Gastroesophageal sphincter (tissue), 4 donors: ENCODE data around the gene PLEKHO1. TPM values are rescaled to one million over a fixed set of nuclear protein-coding genes. Genes with fewer than 3 reads are reported as not detected.
A peak's percentile ranks its signal among the peaks of the same experiment; 100 is the strongest.

Experiments used
- ATAC-seq: fragments of 150-250 bp; one replicate; pipeline ENCODE4 v1.9.1; 2016; ENCODE audit warnings: mild to moderate bottlenecking, moderate library complexity
- H3K27ac ChIP-seq, 4 donors: fragments of 200-600 bp; sonication (generic) in 3 of 4; 1 replicate in 3 of 4; 2 replicates in 1 of 4; pipeline ENCODE4 v1.5.1; 2016 to 2019
- H3K27me3 ChIP-seq: fragments of 200-600 bp; sonication (generic); one replicate; pipeline ENCODE4 v1.5.1; 2019
- H3K36me3 ChIP-seq, 2 donors: fragments of 200-600 bp; sonication (generic); one replicate each; pipeline ENCODE4 v1.5.1; 2019; ENCODE audit warnings: control low read depth in 1 of 2
- H3K4me1 ChIP-seq, 3 donors: fragments of 200-600 bp; sonication (generic); 1 replicate in 2 of 3; 2 replicates in 1 of 3; pipeline ENCODE4 v1.5.1; 2016 to 2019; ENCODE audit warnings: control low read depth in 2 of 3
- H3K4me3 ChIP-seq, 2 donors: fragments of 200-600 bp; sonication (generic); one replicate each; pipeline ENCODE4 v1.5.1; 2019; ENCODE audit warnings: mild to moderate bottlenecking in 1 of 2, moderate library complexity in 1 of 2
- H3K9me3 ChIP-seq, 3 donors: fragments of 200-600 bp; sonication (generic); one replicate each; pipeline ENCODE4 v1.5.1; 2017 to 2019; ENCODE audit warnings: control low read depth in 2 of 3
- EP300 ChIP-seq: sonication (generic); formaldehyde crosslinking; IDR thresholded peaks from one replicate; pipeline ENCODE4 v1.6.1; 2017; ENCODE audit warnings: antibody characterized with exemption, mild to moderate bottlenecking
- POLR2A ChIP-seq, 2 donors: fragments of 450-650 bp; IDR thresholded peaks; one replicate each; pipeline ENCODE4 v1.6.1; 2017; ENCODE audit warnings: antibody characterized with exemption in 2 of 2, mild to moderate bottlenecking in 2 of 2, moderate library complexity in 1 of 2
- POLR2AphosphoS5 ChIP-seq: sonication (generic); formaldehyde crosslinking; IDR thresholded peaks from one replicate; pipeline ENCODE4 v1.6.1; 2017; ENCODE audit warnings: antibody characterized with exemption
- WGBS, 2 donors: methylation state at CpG; one replicate each; pipeline ENCODE4 v1.1.5; 2018; ENCODE audit warnings: low coverage in 1 of 2; 5-methylcytosine and 5-hydroxymethylcytosine counted together
- total RNA-seq, 4 donors: library from RNA; depleted of rRNA; stranded (reverse); fragments of >200 nt; gene quantifications; one replicate each; pipeline ENCODE4 v1.1.0, GENCODE V29; 2016
- TF ChIP-seq, protein P1 (sequence below), 4 experiments: fragments of 200-600 bp in 2 of 4; fragments of 450-650 bp in 2 of 4; sonication (generic) in 1 of 4; IDR thresholded peaks; one replicate each; pipeline ENCODE4 v1.5.1; 2017 to 2019; ENCODE audit warnings: antibody characterized with exemption in 4 of 4, mild to moderate bottlenecking in 2 of 4, moderate library complexity in 2 of 4

Gene PLEKHO1
- total RNA-seq, 4 donors from 2014 or later: 217 to 358 (median 228) TPM

DNA sequence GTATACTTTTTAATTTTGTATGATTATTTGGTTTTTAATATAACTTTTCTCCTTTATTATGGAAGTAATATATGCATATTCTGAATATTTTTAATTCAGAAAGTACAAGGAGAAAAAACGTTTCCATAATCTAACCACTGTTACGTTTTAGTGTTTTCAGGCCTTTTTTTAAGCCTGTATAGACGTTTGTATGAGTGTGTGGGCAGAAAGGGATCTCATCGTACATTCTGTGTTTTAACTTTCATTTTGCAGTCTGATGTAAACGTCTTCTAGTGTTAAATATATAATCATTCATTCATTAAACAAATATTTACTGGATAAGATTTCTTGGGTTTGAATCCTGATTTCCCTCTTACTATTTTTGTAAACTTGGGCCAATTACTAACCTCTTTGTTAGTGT, 38.0 kb upstream of the PLEKHO1 start:
- ATAC-seq: no peak
- H3K27ac ChIP-seq: peak overlapping the region; percentile 34 to 66 (median 48)
- WGBS, 2 donors: 20 to 22% methylated on average over 5 of the region's 5 CpGs
- H3K4me3 ChIP-seq: peak overlapping the region; percentile 5 to 13
- peaks cover 0 to 23% (median 0%) of the 10 kb centered on the region in 3 donors for H3K4me1 ChIP-seq
- no peaks in the 10 kb centered on the region for H3K27me3 ChIP-seq
- H3K36me3 ChIP-seq: peaks cover 0 to 23% of the 10 kb centered on the region in 2 donors
- peaks cover 0 to 5% (median 0%) of the 10 kb centered on the region in 3 donors for H3K9me3 ChIP-seq
- TF ChIP-seq, protein P1, sequence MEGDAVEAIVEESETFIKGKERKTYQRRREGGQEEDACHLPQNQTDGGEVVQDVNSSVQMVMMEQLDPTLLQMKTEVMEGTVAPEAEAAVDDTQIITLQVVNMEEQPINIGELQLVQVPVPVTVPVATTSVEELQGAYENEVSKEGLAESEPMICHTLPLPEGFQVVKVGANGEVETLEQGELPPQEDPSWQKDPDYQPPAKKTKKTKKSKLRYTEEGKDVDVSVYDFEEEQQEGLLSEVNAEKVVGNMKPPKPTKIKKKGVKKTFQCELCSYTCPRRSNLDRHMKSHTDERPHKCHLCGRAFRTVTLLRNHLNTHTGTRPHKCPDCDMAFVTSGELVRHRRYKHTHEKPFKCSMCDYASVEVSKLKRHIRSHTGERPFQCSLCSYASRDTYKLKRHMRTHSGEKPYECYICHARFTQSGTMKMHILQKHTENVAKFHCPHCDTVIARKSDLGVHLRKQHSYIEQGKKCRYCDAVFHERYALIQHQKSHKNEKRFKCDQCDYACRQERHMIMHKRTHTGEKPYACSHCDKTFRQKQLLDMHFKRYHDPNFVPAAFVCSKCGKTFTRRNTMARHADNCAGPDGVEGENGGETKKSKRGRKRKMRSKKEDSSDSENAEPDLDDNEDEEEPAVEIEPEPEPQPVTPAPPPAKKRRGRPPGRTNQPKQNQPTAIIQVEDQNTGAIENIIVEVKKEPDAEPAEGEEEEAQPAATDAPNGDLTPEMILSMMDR (IDR thresholded peaks at IDR 0.05): no peak
- TF ChIP-seq POLR2A (IDR thresholded peaks at IDR 0.05) (no peak), EP300 (no peak), POLR2AphosphoS5 (no peak)

DNA sequence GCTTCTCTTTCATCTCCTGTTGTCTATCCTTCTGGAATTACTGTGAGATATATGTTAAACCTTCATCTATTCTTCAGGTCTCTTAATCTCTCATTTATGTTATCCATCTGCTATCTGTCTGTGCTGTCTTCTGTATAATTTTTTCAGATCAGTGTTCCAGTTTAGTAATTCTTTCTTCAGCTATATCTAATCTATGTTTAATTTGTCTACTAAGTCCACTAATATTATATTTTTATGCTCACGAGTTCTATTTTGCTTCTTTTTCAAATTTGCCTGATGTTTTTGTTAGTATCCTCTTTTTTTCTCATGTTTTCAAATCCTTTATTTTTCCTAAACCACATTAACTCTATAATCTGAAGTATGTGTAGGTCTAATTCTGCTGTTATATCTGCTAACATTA, 34.6 kb upstream of the PLEKHO1 start:
- no peaks in the 10 kb centered on the region for H3K27me3 ChIP-seq
- no peak overlapping the region for H3K4me3 ChIP-seq
- H3K4me1 ChIP-seq: peaks cover 0 to 16% (median 0%) of the 10 kb centered on the region in 3 donors
- H3K27ac ChIP-seq: no peak overlapping the region
- no peak for TF ChIP-seq POLR2A (IDR thresholded peaks at IDR 0.05)
- TF ChIP-seq, protein P1 (IDR thresholded peaks at IDR 0.05): no peak
- no peak for TF ChIP-seq EP300
- TF ChIP-seq POLR2AphosphoS5: no peak
- no peak for ATAC-seq
- peaks cover 0 to 23% of the 10 kb centered on the region in 2 donors for H3K36me3 ChIP-seq
- peaks cover 0 to 5% (median 0%) of the 10 kb centered on the region in 3 donors for H3K9me3 ChIP-seq
- WGBS, 2 donors: 100% methylated on average over 1 of the region's 1 CpG

DNA sequence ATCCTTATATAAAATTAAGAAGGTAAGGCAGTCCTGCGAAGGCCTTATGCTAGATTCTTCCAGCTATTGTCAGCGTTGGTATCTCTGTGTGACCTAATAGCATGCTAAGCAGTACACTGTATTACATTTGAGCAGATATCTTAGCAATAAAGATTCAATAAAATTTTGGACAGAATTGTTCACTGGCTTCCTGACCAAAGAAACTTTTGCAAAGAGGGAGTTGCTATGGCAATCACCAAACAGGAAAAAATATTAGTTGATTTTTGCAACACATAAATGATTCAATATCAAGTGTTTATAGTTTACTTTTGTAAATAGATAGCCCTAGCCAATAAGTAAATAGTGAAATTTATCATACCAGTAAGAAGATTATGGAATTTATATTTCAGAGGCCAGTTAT, 31.0 kb upstream of the PLEKHO1 start:
- Histone ChIP-seq H3K4me1 (no peaks in the 10 kb centered on the region), H3K27ac (no peak overlapping the region), H3K4me3 (no peak overlapping the region), H3K9me3 (peaks cover 0 to 5% (median 0%) of the 10 kb centered on the region in 3 donors), H3K27me3 (no peaks in the 10 kb centered on the region), H3K36me3 (peaks cover 0 to 30% of the 10 kb centered on the region in 2 donors)
- WGBS, 2 donors: 82 to 87% methylated on average over 2 of the region's 2 CpGs
- no peak for TF ChIP-seq POLR2AphosphoS5
- TF ChIP-seq, protein P1 (IDR thresholded peaks at IDR 0.05): no peak
- TF ChIP-seq POLR2A (IDR thresholded peaks at IDR 0.05): no peak
- no peak for ATAC-seq

DNA sequence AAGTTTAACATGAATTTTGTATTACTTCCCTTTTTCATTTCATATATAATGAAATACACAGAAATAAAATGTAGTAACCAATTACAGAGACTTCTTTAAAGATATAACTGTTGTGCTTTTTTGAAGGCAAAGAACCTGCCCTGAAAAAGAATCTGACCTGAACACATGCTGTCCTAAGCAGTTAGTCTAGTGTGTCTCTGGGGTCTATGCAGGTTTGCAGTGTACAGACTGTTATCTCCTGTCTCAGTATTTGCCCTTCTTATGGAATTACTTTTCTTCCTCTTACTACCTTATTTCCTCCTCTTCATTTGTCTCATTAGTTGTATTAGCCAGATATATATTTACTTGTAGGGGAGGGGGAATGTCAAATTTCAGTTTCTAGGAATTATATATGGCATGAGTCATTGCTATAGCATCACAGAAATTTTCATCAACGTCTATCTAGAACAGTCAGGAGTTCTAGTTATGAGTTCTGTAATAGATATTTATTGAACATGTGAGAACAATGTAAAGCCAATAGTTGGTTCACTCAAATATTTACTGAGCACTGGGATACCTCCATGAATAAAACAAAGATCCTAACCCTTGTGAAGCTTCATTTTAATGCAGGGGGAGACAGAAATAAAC, 28.4 kb upstream of the PLEKHO1 start:
- TF ChIP-seq POLR2AphosphoS5 (no peak), EP300 (no peak), POLR2A (IDR thresholded peaks at IDR 0.05) (no peak)
- TF ChIP-seq, protein P1 (IDR thresholded peaks at IDR 0.05): no peak
- H3K27me3 ChIP-seq: no peaks in the 10 kb centered on the region
- no peak overlapping the region for H3K27ac ChIP-seq
- no peaks in the 10 kb centered on the region for H3K4me1 ChIP-seq
- ATAC-seq: no peak
- H3K4me3 ChIP-seq: no peak overlapping the region
- WGBS, 2 donors: 23 to 43% methylated on average over 1 of the region's 1 CpG
- H3K9me3 ChIP-seq: no peaks in the 10 kb centered on the region
- peaks cover 0 to 19% of the 10 kb centered on the region in 2 donors for H3K36me3 ChIP-seq

DNA sequence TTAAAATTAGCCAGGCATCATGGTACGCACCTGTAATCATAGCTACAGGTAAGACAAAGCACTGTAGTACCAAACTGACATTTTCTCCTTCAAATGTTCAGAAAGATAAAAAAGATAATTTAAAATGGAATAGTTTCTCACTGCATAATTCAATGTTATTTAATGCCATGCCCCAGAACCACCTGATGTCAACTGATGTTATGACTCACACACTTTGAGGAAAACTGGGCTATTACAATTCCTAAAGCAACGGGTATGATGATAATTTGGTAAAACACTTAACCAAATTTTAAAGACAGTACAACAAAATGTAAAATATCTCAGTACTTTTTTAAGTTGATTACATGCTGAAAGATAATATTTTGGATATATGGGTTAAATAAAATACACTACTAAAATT, 22.9 kb upstream of the PLEKHO1 start:
- Histone ChIP-seq H3K27ac (no peak overlapping the region), H3K27me3 (no peaks in the 10 kb centered on the region), H3K9me3 (no peaks in the 10 kb centered on the region), H3K36me3 (peaks cover 0 to 12% of the 10 kb centered on the region in 2 donors), H3K4me3 (no peak overlapping the region), H3K4me1 (peaks cover 0 to 5% (median 0%) of the 10 kb centered on the region in 3 donors)
- no peak for TF ChIP-seq EP300
- WGBS, 2 donors: 77 to 85% methylated on average over 2 of the region's 2 CpGs
- no peak for ATAC-seq
